Memory B cell (primary cell): ENCODE data around the gene CD226.
"Not testable (repeated sequence)": the region's sequence is repeated elsewhere in the genome, so short reads cannot be mapped to it uniquely, and the experiment has no call there.

Experiments
- ATAC-seq: fragments of 150-1000 bp; cut with Tn5 transposase; 2 replicates; pipeline ENCODE4 v1.10.0; 2021; ENCODE audit warnings: low read depth, mild to moderate bottlenecking, moderate library complexity
- DNase-seq, 2 donors: peaks; one replicate each; pipeline ENCODE4 v3.0.0; 2022; ENCODE audit warnings: low spot score in 2 of 2
- H3K27ac Mint-ChIP-seq: one replicate; pipeline ENCODE4 v1.8.0; 2022; ENCODE audit warnings: mild to moderate bottlenecking, moderate library complexity, mixed read lengths
- H3K27me3 Mint-ChIP-seq: one replicate; pipeline ENCODE4 v1.8.0; 2022; ENCODE audit warnings: mixed read lengths
- H3K36me3 Mint-ChIP-seq: one replicate; pipeline ENCODE4 v1.8.0; 2022; ENCODE audit warnings: mild to moderate bottlenecking, mixed read lengths
- H3K4me1 Mint-ChIP-seq: one replicate; pipeline ENCODE4 v1.8.0; 2022; ENCODE audit warnings: mixed read lengths
- H3K4me3 Mint-ChIP-seq: one replicate; pipeline ENCODE4 v1.8.0; 2022; ENCODE audit warnings: mild to moderate bottlenecking, moderate library complexity, mixed read lengths
- H3K9me3 Mint-ChIP-seq: one replicate; pipeline ENCODE4 v1.8.0; 2022; ENCODE audit warnings: mixed read lengths

CD226 gene

GRCh38 chr18:69947361-69948133, at the start of gene CD226:
Gene CD226 (minus strand): TSS chr18:69947873. CDS start chr18:69947406, 467 bp downstream.
- ATAC-seq: peak; percentile 31
- Mint-ChIP-seq H3K4me1 (peaks cover 10% of the 10 kb centered on the region), H3K36me3 (peaks cover 5% of the 10 kb centered on the region), H3K4me3 (no peak within 1 kb of the TSS), H3K9me3 (no peaks in the 10 kb centered on the region), H3K27me3 (no peaks in the 10 kb centered on the region), H3K27ac (peak within 1 kb of the TSS; percentile 43)
- DNase-seq: no peak

DNA sequence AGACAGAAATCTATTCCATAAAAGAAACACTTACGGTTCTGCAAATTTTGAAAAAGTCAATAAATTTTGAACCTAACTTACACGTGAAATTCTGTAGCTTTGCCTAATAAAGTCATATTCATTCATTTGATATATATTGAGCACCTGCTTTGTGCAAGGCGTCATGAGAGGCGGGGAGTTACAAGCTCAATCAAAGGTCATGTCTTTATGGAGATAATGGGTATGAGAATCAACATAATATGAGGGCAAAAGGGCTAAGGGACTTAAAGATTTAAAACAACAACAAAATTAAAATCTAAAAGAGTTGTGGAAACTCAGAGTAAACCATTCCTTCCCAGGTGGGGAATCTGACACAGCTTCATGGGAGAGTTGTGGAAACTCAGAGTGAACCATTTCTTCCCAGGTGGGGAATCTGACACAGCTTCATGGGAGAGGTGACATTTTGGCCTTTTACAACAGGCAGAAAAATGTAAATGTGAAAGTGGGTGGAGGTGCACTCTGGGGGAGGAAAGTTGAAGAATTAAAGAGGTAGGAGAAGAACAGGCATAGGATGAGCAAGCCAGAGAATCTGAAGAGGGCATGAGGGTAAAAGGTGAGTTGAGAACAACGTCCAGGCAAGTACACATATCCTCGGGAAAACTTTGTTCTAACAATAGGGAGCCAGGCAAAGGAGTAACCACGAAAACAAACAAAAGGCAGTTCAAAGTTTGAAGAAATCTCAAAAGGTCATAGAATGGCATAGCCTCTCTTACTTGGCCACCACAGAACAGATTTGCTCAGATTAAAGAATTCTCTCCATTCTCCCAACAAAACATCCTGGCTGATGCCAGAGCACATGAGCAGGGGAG, 49.5 kb upstream of the CD226 start:
- DNase-seq (no peak), ATAC-seq (no peak)
- Mint-ChIP-seq H3K36me3 (peaks cover 42% of the 10 kb centered on the region), H3K4me1 (no peaks in the 10 kb centered on the region), H3K27me3 (no peaks in the 10 kb centered on the region), H3K4me3 (no peak overlapping the region), H3K9me3 (peaks cover 6% of the 10 kb centered on the region), H3K27ac (no peak overlapping the region)

DNA sequence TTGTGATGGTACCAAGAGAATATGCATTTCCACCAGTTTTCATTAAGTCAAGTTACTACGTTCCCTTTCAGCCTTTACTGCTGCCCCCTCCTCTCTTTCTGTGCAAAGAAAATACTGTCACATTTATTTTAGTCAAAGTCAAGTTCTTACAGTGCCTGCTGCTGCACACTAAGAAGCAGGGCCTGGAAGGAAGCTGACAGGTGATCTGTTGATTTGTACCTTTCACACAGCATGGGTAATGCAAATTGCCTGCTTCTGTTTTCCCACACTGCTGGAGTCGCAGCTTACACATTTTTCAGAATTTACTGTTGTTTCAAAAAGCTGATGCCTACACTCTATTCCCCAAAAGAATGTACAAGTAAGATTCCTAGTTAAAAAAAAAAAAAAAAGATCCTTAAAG, 48.7 kb upstream of the CD226 start:
- H3K4me1 Mint-ChIP-seq: no peaks in the 10 kb centered on the region
- no peak for DNase-seq
- H3K27me3 Mint-ChIP-seq: no peaks in the 10 kb centered on the region
- no peak overlapping the region for H3K4me3 Mint-ChIP-seq
- ATAC-seq: no peak
- peaks cover 6% of the 10 kb centered on the region for H3K9me3 Mint-ChIP-seq
- H3K36me3 Mint-ChIP-seq: peaks cover 37% of the 10 kb centered on the region
- H3K27ac Mint-ChIP-seq: no peak overlapping the region

GRCh38 chr18:69995774-69996173, 48.1 kb upstream of the CD226 start:
- H3K36me3 Mint-ChIP-seq: peaks cover 33% of the 10 kb centered on the region
- no peak overlapping the region for H3K4me3 Mint-ChIP-seq
- H3K27ac Mint-ChIP-seq: no peak overlapping the region
- H3K4me1 Mint-ChIP-seq: no peaks in the 10 kb centered on the region
- ATAC-seq (no peak), DNase-seq (no peak)
- peaks cover 6% of the 10 kb centered on the region for H3K9me3 Mint-ChIP-seq
- no peaks in the 10 kb centered on the region for H3K27me3 Mint-ChIP-seq

DNA sequence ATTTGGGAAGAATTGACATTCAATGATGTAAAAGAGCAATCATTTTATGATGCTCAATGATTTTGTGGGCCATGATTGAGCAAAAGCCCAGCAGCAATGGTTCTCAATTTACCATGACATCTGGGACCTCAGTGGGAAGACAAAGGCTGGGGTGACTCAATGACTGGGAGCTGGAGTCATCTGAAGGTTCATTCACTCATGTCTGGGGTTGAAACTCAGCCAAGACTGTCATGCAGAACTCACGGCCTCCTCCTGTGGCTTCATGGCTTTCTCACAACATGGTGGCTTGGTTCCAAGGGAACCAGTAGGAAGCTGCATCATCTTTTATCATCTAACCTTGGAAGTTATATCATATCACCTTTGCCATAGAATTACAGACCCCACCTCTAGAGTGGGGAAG, 45.1 kb upstream of the CD226 start:
- Mint-ChIP-seq H3K4me3 (no peak overlapping the region), H3K27me3 (no peaks in the 10 kb centered on the region), H3K9me3 (peaks cover 20% of the 10 kb centered on the region), H3K36me3 (peaks cover 45% of the 10 kb centered on the region), H3K4me1 (no peaks in the 10 kb centered on the region), H3K27ac (no peak overlapping the region)
- no peak for DNase-seq
- ATAC-seq: no peak

GRCh38 chr18:69987870-69988269, 40.2 kb upstream of the CD226 start:
- no peaks in the 10 kb centered on the region for H3K27me3 Mint-ChIP-seq
- no peak overlapping the region for H3K4me3 Mint-ChIP-seq
- DNase-seq (no peak), ATAC-seq (no peak)
- no peaks in the 10 kb centered on the region for H3K4me1 Mint-ChIP-seq
- peaks cover 24% of the 10 kb centered on the region for H3K9me3 Mint-ChIP-seq
- no peak overlapping the region for H3K27ac Mint-ChIP-seq
- H3K36me3 Mint-ChIP-seq: peaks cover 39% of the 10 kb centered on the region

DNA sequence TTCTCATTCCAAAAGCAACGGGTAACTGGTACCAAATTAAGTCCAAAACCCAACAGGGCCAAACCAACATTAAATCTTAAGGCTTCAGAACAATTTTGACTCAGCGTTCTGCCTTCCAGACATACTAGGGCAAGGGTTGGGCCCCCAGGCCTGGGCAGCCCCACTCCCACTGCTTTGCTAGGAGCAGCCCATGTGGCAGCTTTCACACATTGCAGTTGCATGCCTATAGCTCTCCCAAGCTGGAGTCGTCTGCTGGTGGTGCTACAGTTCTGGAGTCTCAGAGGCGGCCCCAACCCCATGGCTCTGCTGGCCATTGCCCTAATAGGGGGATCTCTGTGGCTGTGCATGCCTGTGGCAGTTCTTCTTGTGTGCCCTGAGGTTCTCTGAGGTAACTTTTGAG, 37.6 kb upstream of the CD226 start:
- no peaks in the 10 kb centered on the region for H3K27me3 Mint-ChIP-seq
- peaks cover 22% of the 10 kb centered on the region for H3K9me3 Mint-ChIP-seq
- H3K4me1 Mint-ChIP-seq: peaks cover 9% of the 10 kb centered on the region
- no peak overlapping the region for H3K4me3 Mint-ChIP-seq
- H3K36me3 Mint-ChIP-seq: peaks cover 39% of the 10 kb centered on the region
- ATAC-seq: no peak
- no peak for DNase-seq
- no peak overlapping the region for H3K27ac Mint-ChIP-seq

DNA sequence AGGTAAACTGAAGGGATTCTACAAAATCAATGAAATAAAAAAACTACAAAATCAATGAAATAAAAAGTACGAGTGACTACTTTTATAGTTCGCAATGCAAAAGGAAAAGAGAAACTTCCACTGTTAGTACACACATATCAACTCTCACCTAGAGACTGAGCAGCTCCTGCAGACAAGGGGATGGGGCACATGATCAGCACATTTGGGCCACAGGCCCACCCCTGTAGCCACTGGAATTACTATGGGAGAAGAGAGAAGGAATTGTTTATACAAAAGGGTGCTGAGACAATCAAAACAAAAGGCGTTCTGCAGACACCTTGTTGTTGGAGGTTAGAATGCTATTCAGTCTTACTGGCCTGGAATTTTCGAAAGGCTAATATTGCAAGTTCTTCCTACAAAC, 34.7 kb upstream of the CD226 start:
- Mint-ChIP-seq H3K9me3 (peaks cover 6% of the 10 kb centered on the region), H3K4me3 (no peak overlapping the region), H3K36me3 (peaks cover 19% of the 10 kb centered on the region), H3K27me3 (no peaks in the 10 kb centered on the region), H3K4me1 (peaks cover 14% of the 10 kb centered on the region), H3K27ac (no peak overlapping the region)
- no peak for ATAC-seq
- DNase-seq: no peak

DNA sequence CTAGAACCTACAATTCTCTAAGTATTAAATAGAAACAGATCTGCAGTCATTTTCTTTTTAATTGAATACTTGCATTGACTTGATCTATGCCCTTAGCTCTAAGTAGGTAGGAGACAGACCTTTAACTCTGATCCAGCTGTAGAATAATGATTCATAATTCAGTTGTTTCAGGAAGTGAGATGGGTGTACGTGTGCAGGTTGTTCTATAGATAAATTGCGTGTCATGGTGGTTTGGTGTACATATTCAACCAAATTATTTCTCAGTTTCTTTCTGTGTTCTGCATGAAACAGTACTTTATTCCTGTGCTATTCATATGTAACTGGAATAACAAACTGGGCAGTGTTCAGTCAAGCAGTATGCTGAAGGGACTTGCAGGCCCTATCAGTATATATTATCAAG, 34.3 kb upstream of the CD226 start:
- no peak for ATAC-seq
- no peak overlapping the region for H3K27ac Mint-ChIP-seq

DNA sequence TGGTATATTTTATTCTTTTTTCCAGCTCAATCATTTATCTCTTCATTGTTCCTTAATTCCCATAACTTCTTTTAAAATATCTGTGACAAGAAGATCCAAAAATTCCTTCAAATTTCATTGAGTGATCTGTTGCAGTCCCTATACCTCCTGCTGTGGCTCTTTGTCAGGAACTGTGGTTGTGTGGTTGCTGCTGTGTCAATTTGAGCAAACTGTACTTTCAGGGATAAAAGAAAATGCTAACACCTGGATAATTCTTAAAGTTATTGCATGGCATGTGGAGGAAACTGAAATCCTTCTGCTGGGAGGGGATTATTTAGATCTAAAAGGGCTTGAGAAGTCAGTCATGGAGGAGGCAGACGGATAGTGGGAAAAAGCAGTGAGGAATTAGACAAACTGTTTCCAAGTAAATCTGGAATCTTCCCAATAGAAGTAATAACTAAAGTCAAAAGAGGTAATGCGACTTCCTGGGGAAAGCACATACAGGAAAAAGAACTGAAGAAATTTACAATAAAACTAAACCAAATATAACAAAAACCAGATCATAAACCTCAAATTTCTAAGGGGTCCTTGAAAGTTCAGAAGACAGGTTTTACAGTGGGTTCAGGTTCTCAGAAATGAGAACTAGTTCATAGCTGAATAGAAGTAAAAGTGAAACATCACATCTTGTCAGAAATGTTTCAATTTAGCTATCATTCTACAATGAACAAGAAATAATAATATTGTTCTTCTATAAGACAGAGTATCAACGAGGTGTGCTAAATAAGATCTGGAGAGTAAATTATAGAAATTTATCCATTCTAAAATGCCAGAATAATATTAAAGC, 33.5 kb upstream of the CD226 start:
- Mint-ChIP-seq H3K27me3 (no peaks in the 10 kb centered on the region), H3K4me3 (no peak overlapping the region), H3K4me1 (peaks cover 14% of the 10 kb centered on the region), H3K36me3 (peaks cover 12% of the 10 kb centered on the region), H3K27ac (peak overlapping the region; percentile 36), H3K9me3 (peaks cover 3% of the 10 kb centered on the region)
- ATAC-seq: no peak
- no peak for DNase-seq

More for the DNA sequence above, 34.3 kb upstream of the CD226 start:
- Mint-ChIP-seq H3K4me1 (peaks cover 14% of the 10 kb centered on the region), H3K9me3 (peaks cover 5% of the 10 kb centered on the region), H3K27me3 (no peaks in the 10 kb centered on the region), H3K4me3 (no peak overlapping the region), H3K36me3 (peaks cover 18% of the 10 kb centered on the region)
- DNase-seq: no peak

DNA sequence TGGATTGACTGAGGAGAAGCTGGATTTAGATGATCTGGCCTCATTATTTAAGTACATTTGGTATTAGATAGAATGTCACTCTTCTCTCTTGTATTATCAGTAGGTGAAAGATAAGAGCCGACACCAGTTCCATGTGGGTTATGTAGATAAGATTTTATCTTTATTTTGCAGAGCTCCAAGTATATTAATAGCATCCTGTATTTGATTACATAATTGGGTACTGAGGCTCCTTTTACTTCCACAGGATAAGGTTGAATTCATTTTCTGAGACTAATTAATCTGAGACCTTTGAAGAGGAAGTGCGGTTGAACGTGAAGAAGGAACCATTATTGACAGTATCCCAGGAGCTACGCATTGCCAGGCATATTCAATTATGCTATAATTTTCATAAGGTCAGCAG, 32.8 kb upstream of the CD226 start:
- no peak overlapping the region for H3K4me3 Mint-ChIP-seq
- ATAC-seq: no peak

GRCh38 chr18:69978732-69979715, 31.4 kb upstream of the CD226 start:
- Mint-ChIP-seq H3K27me3 (no peaks in the 10 kb centered on the region), H3K36me3 (peaks cover 8% of the 10 kb centered on the region), H3K4me1 (peaks cover 14% of the 10 kb centered on the region), H3K27ac (peak overlapping the region; percentile 26), H3K9me3 (peaks cover 3% of the 10 kb centered on the region), H3K4me3 (no peak overlapping the region)
- no peak for DNase-seq
- no peak for ATAC-seq

More for the DNA sequence above, 32.8 kb upstream of the CD226 start:
- H3K4me1 Mint-ChIP-seq: peaks cover 14% of the 10 kb centered on the region
- DNase-seq: no peak
- H3K9me3 Mint-ChIP-seq: peaks cover 3% of the 10 kb centered on the region
- peaks cover 8% of the 10 kb centered on the region for H3K36me3 Mint-ChIP-seq
- no peaks in the 10 kb centered on the region for H3K27me3 Mint-ChIP-seq
- no peak overlapping the region for H3K27ac Mint-ChIP-seq

DNA sequence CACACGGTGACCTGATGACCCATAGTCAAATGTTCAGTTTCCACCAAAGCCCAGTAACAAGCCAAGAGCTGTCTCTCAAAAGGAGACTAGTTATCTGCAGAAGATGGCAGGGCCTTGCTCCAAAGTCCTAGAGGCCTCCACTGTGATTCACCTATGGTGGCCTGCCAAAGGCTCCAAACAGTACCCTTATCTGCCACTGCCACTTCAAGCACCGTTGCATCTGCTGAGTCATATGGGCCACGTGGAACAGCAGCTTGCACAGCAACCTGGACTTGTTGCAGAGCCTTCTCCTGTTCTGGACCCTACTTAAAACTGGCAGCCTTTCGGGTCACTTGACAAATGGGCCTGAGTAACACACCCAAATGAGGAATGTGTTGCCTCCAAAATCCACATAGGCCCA, 27.6 kb upstream of the CD226 start:
- not testable (repeated sequence) for H3K4me3 Mint-ChIP-seq, H3K36me3 Mint-ChIP-seq, H3K9me3 Mint-ChIP-seq, H3K27ac Mint-ChIP-seq, ATAC-seq, DNase-seq, H3K27me3 Mint-ChIP-seq, H3K4me1 Mint-ChIP-seq
